ENCODE results near the gene ATP2B2. TPM values are rescaled to one million over a fixed set of nuclear protein-coding genes. Genes with fewer than 3 reads are reported as not detected.

ATP2B2 gene
- total and polyA plus RNA-seq, 2 of the 8 experiments (the other 6 are each of a cell fraction or from before 2014, with no cell fraction given), result 0.14 to 1.2 TPM

- Histone ChIP-seq H4K8ac (ENCODE audit: extremely low read depth, insufficient read depth, low read length) (no peak overlapping the region), H2BK15ac (ENCODE audit: low read length) (no peak overlapping the region), H4K5ac (ENCODE audit: insufficient read length, low read depth, low read length) (no peak overlapping the region), H3K14ac (ENCODE audit: insufficient read length) (no peak overlapping the region), H3K9ac (replicated peaks in 1 of 4; ENCODE audit: extremely low read depth in 1 of 4, low read depth in 3 of 4, low read length in 3 of 4) (no peak overlapping the region), H3K36me3 (ENCODE audit: control insufficient read depth in 2 of 4, insufficient read depth in 4 of 4, low read length in 3 of 4) (no peaks in the 10 kb centered on the region), H3K4me3 (ENCODE audit: extremely low read depth in 1 of 4, insufficient read depth in 2 of 4, low read depth in 3 of 4, low read length in 4 of 4) (no peak overlapping the region), H2BK20ac (ENCODE audit: low read length) (no peak overlapping the region), H3K23me2 (ENCODE audit: low read depth, low read length) (no peaks in the 10 kb centered on the region), H3K27me3 (replicated peaks in 1 of 4; ENCODE audit: control insufficient read depth in 3 of 4, extremely low read depth in 1 of 4, insufficient read depth in 3 of 4, low read length in 3 of 4) (no peaks in the 10 kb centered on the region), H3K18ac (ENCODE audit: extremely low read depth, low read length) (no peak overlapping the region), H4K20me1 (replicated peaks in 1 of 2; ENCODE audit: control insufficient read depth in 1 of 2, insufficient read depth in 2 of 2, low read length in 2 of 2) (peaks cover 0 to 2% of the 10 kb centered on the region in 2 experiments), H2BK5ac (ENCODE audit: low read depth, low read length) (0 out of 2 replicates have a peak overlapping the region, but pooled peaks have one; percentile 21), H3K56ac (replicated peaks; ENCODE audit: insufficient read length, low read depth, low read length) (no peak overlapping the region), H3K23ac (ENCODE audit: insufficient read length) (no peak overlapping the region), H2BK120ac (replicated peaks; ENCODE audit: low read depth, low read length) (no peak overlapping the region), H2BK12ac (ENCODE audit: low read depth, low read length) (no peak overlapping the region), H3K9me3 (ENCODE audit: insufficient read depth in 2 of 2, low read depth in 1 of 2, low read length in 1 of 2) (no peaks in the 10 kb centered on the region), H3K4me1 (replicated peaks in 1 of 4; ENCODE audit: control insufficient read depth in 3 of 4, insufficient read depth in 4 of 4, low read length in 3 of 4) (peaks cover 0 to 5% (median under 1%) of the 10 kb centered on the region in 4 experiments; a peak in 2 of 7 replicates), H3K4me2 (ENCODE audit: insufficient read depth in 1 of 2, low read depth in 2 of 2, low read length in 2 of 2) (no peak overlapping the region), H3K79me2 (ENCODE audit: control insufficient read depth in 1 of 2, insufficient read depth in 2 of 2, low read length in 2 of 2) (no peaks in the 10 kb centered on the region), H3K27ac (ENCODE audit: low read depth, low read length) (no peak overlapping the region), H3K4ac (replicated peaks; ENCODE audit: insufficient read length, low read depth, low read length) (no peak overlapping the region), H2AK5ac (ENCODE audit: low read depth, low read length) (no peak overlapping the region), H3K79me1 (ENCODE audit: low read depth, low read length) (no peaks in the 10 kb centered on the region), H4K91ac (replicated peaks; ENCODE audit: insufficient read length, low read length) (no peak overlapping the region), H2AFZ (ENCODE audit: low read length) (no peak overlapping the region)
- FAIRE-seq, result no peak
- ChIA-PET POLR2A (ENCODE audit: partially characterized antibody) (no interaction called here), CTCF (ENCODE audit: partially characterized antibody) (interaction anchor here (0.7 to 2.9 kb wide), 10 partner anchors 12 to 519 kb away, joined by 3 to 16 read pairs (median 4); no protein-coding TSS in a partner anchor)
- DNase-seq (ENCODE audit: low read depth in 1 of 2, low spot score in 2 of 2), result no peak
- 86% methylated on average over 13 of the region's 13 CpGs; no CpG with 5 or more reads in 1 of the 2 experiments for WGBS, 2 experiments (ENCODE audit: extremely low coverage in 1 of 2, insufficient coverage in 1 of 2, insufficient read length in 1 of 2, insufficient replicate concordance in 2 of 2, low coverage in 1 of 2, low lambda C conversion rate in 2 of 2, missing lambda C conversion rate in 1 of 2)
- TF ChIP-seq CREB1 (IDR thresholded peaks at IDR 0.05), result no peak
- TF ChIP-seq CEBPB (IDR thresholded peaks at IDR 0.05; ENCODE audit: low read depth, low read length), result no peak
- TF ChIP-seq CTBP2 (IDR thresholded peaks at IDR 0.05; ENCODE audit: borderline replicate concordance, insufficient read depth, insufficient read length, low read length), result no peak
- TF ChIP-seq EGR1 (IDR thresholded peaks at IDR 0.05; ENCODE audit: borderline replicate concordance, low read depth, low read length), result no peak
- TF ChIP-seq MAX (IDR thresholded peaks at IDR 0.05), result no peak
- TF ChIP-seq NANOG (IDR thresholded peaks at IDR 0.05; ENCODE audit: insufficient read depth, low read depth, low read length, poor library complexity, severe bottlenecking), result no peak
- TF ChIP-seq EP300 (IDR thresholded peaks at IDR 0.05; ENCODE audit: borderline replicate concordance in 1 of 2, low read depth in 2 of 2, low read length in 2 of 2), result no peak
- no peak for TF ChIP-seq SAP30 (IDR thresholded peaks at IDR 0.05; ENCODE audit: insufficient read depth, insufficient replicate concordance, low read length)
- no peak for TF ChIP-seq SP1 (IDR thresholded peaks at IDR 0.05; ENCODE audit: low read depth, low read length)
- no peak for TF ChIP-seq USF2 (IDR thresholded peaks at IDR 0.05; ENCODE audit: low read length)
- TF ChIP-seq JUND (IDR thresholded peaks at IDR 0.05; ENCODE audit: low read length), result no peak
These were observed 157.6 kb downstream of the ATP2B2 start for GRCh38 chr3:10347648-10348403.

All from H1 (cell line).